Spleen (tissue), 7 donors: ENCODE data around the gene ORMDL3.

Experiments
- CTCF ChIP-seq, 11 experiments: fragments of 200-600 bp in 7 of 11; fragments of 450-650 bp in 4 of 11; sonication (generic) in 4 of 11; IDR thresholded peaks in 8 of 11; conservative IDR thresholded peaks in 3 of 11; 1 replicate in 7 of 11; 2 replicates in 4 of 11; pipeline versions ENCODE4 v1.4.0 to v1.8.0; 2016 to 2021; ENCODE audit warnings: antibody characterized with exemption in 11 of 11, inconsistent platforms in 4 of 11, mild to moderate bottlenecking in 1 of 11
- POLR2A ChIP-seq, 3 donors: fragments of 450-650 bp; IDR thresholded peaks; one replicate each; pipeline ENCODE4 v1.5.1; 2017; ENCODE audit warnings: antibody characterized with exemption in 3 of 3, mild to moderate bottlenecking in 1 of 3
- donor health status: DM: no; HTN: no; CAD: no; lungs with moderate emphysema.
- donor health status: DM: no; HTN: no; CAD: no.
- donor health status: DM: no; HTN: no; CAD: no.

DNA sequence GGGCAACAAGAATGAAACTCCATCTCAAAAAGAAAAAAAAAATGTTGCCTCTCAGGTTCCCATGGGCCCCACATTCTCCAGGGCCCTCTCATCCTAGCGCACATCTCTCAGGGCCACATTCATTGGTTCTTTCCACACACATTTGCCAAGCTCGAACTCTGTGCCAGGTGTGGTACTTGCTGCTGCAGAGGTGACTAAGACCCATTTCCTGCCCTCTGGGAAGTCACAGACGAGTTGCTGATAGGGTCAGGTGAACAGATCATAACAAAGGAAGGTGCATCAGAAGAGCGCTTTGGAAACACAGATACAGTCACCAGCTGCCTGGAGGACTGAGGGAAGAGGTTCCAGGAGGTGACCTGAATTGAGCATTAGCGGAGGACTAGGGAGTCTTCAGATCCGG is 36.4 kb upstream of the ORMDL3 start:
- TF ChIP-seq CTCF (IDR thresholded peaks at IDR 0.05 in 8 of 11, conservative IDR thresholded peaks at IDR 0.05 in 3 of 11), result no peak
- TF ChIP-seq POLR2A (IDR thresholded peaks at IDR 0.05), result no peak
